Glutamatergic neuron (in vitro differentiated cells): ENCODE results near the gene CD44. TPM values are rescaled to one million over a fixed set of nuclear protein-coding genes. Genes with fewer than 3 reads are reported as not detected.

Source experiments
- DNase-seq: peaks from one replicate; pipeline ENCODE4 v3.0.0; 2022
- H3K27ac Mint-ChIP-seq: one replicate; pipeline ENCODE4 v1.8.0; 2020; ENCODE audit warnings: mild to moderate bottlenecking, mixed read lengths, inconsistent platforms; ENCODE audit not compliant: unreplicated experiment
- H3K27me3 Mint-ChIP-seq: one replicate; pipeline ENCODE4 v1.8.0; 2020; ENCODE audit warnings: mild to moderate bottlenecking, moderate library complexity, mixed read lengths, inconsistent platforms; ENCODE audit not compliant: unreplicated experiment
- H3K36me3 Mint-ChIP-seq: one replicate; pipeline ENCODE4 v1.8.0; 2020; ENCODE audit warnings: mild to moderate bottlenecking, mixed read lengths, inconsistent platforms; ENCODE audit not compliant: unreplicated experiment
- H3K4me1 Mint-ChIP-seq: one replicate; pipeline ENCODE4 v1.8.0; 2020; ENCODE audit warnings: mild to moderate bottlenecking, low read depth, mixed read lengths, inconsistent platforms; ENCODE audit not compliant: unreplicated experiment
- H3K4me3 Mint-ChIP-seq: one replicate; pipeline ENCODE4 v1.8.0; 2020; ENCODE audit warnings: mild to moderate bottlenecking, mixed read lengths, inconsistent platforms; ENCODE audit not compliant: unreplicated experiment
- H3K9me3 Mint-ChIP-seq: one replicate; pipeline ENCODE4 v1.8.0; 2020; ENCODE audit warnings: mild to moderate bottlenecking, moderate library complexity, mixed read lengths, inconsistent platforms; ENCODE audit not compliant: unreplicated experiment
- CTCF ChIP-seq: fragments of 200-600 bp; sonication (generic); IDR thresholded peaks from one replicate; pipeline ENCODE4 v1.5.0; 2021; ENCODE audit not compliant: partially characterized antibody, unreplicated experiment
- total RNA-seq: library from RNA; stranded (reverse); fragmentation: NEBNext Ultra II Directional; extraction: Animal tissue kit (Norgen Biotek cat#: 25700); gene quantifications from one replicate; pipeline ENCODE4 v1.2.1, GENCODE V29; 2021; ENCODE audit not compliant: unreplicated experiment

CD44 gene
- total RNA-seq, 1 donor from 2014 or later, result 0.71 TPM

GRCh38 chr11:35241531-35241930, 102.6 kb downstream of the CD44 start:
- no peak for DNase-seq
- no peak overlapping the region for H3K27ac Mint-ChIP-seq
- H3K36me3 Mint-ChIP-seq, result no peaks in the 10 kb centered on the region
- H3K9me3 Mint-ChIP-seq, result no peaks in the 10 kb centered on the region
- no peak overlapping the region for H3K4me3 Mint-ChIP-seq
- no peak for TF ChIP-seq CTCF
- peaks cover 3% of the 10 kb centered on the region for H3K27me3 Mint-ChIP-seq
- H3K4me1 Mint-ChIP-seq, result no peaks in the 10 kb centered on the region

GRCh38 chr11:35242412-35243242, 103.7 kb downstream of the CD44 start:
- Mint-ChIP-seq H3K27me3 (peaks cover 3% of the 10 kb centered on the region), H3K27ac (no peak overlapping the region), H3K36me3 (no peaks in the 10 kb centered on the region)

GRCh38 chr11:35243774-35244173, 104.8 kb downstream of the CD44 start:
- peaks cover under 1% of the 10 kb centered on the region for H3K36me3 Mint-ChIP-seq
- no peak for DNase-seq
- no peak overlapping the region for H3K27ac Mint-ChIP-seq
- H3K4me3 Mint-ChIP-seq, result no peak overlapping the region
- H3K9me3 Mint-ChIP-seq, result no peaks in the 10 kb centered on the region
- TF ChIP-seq CTCF, result no peak
- peaks cover 3% of the 10 kb centered on the region for H3K27me3 Mint-ChIP-seq
- H3K4me1 Mint-ChIP-seq, result no peaks in the 10 kb centered on the region

More at GRCh38 chr11:35242412-35243242, 103.7 kb downstream of the CD44 start:
- no peak overlapping the region for H3K4me3 Mint-ChIP-seq
- no peak for DNase-seq
- no peak for TF ChIP-seq CTCF
- H3K9me3 Mint-ChIP-seq, result no peaks in the 10 kb centered on the region
- no peaks in the 10 kb centered on the region for H3K4me1 Mint-ChIP-seq

GRCh38 chr11:35245056-35245455, 106.1 kb downstream of the CD44 start:
- H3K4me3 Mint-ChIP-seq, result no peak overlapping the region
- H3K36me3 Mint-ChIP-seq, result peaks cover 6% of the 10 kb centered on the region
- no peak for DNase-seq
- H3K9me3 Mint-ChIP-seq, result no peaks in the 10 kb centered on the region
- H3K4me1 Mint-ChIP-seq, result no peaks in the 10 kb centered on the region
- peaks cover 3% of the 10 kb centered on the region for H3K27me3 Mint-ChIP-seq
- no peak overlapping the region for H3K27ac Mint-ChIP-seq
- no peak for TF ChIP-seq CTCF

GRCh38 chr11:35245786-35246185, 106.8 kb downstream of the CD44 start:
- no peak overlapping the region for H3K4me3 Mint-ChIP-seq
- no peak for DNase-seq
- peaks cover 3% of the 10 kb centered on the region for H3K27me3 Mint-ChIP-seq
- peaks cover 6% of the 10 kb centered on the region for H3K36me3 Mint-ChIP-seq
- no peaks in the 10 kb centered on the region for H3K4me1 Mint-ChIP-seq
- no peak overlapping the region for H3K27ac Mint-ChIP-seq
- no peaks in the 10 kb centered on the region for H3K9me3 Mint-ChIP-seq
- TF ChIP-seq CTCF, result no peak
